ENCODE data around the gene GNAT2.

GNAT2 gene

DNA sequence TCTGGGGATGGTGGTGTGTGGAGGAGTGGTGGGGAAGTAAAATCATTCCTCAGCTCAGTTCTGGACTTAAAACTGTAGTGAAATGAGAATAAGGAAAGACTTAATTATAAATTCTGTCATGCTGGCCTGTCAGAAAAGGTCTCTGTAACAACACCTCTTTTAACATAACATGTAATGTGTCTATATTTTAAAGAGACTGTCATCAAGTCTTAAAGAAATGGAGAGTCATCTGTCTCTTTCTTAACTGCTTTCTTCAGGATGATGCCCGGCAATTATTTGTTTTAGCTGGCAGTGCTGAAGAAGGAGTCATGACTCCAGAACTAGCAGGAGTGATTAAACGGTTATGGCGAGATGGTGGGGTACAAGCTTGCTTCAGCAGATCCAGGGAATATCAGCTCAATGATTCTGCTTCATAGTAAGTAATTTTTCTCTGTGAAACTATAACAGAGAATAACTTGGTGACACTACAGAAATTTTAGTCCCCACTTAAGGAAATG is 40.4 kb downstream of the GNAT2 start:
- Mint-ChIP-seq H3K9me3 (no peaks in the 10 kb centered on the region), H3K4me3 (no peak overlapping the region), H3K4me1 (ENCODE audit: low read depth) (no peaks in the 10 kb centered on the region), H3K27me3 (no peaks in the 10 kb centered on the region), H3K27ac (no peak overlapping the region), H3K36me3 (ENCODE audit: low read depth) (peaks cover 42% of the 10 kb centered on the region)

DNA sequence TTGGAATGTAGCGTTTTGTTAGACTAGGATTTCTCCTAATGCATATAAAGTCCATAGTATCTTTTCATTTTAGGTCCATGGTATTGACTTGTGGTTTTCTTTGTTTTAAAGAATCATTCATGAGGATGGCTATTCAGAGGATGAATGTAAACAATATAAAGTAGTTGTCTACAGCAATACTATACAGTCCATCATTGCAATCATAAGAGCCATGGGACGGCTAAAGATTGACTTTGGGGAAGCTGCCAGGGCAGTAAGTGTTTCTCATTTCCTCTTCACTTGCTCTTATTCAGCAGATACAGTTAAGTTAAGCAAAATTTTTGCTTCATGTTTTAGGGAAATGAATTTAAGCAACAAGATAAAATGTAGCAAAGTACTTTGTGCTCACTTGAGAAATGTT is 45.6 kb downstream of the GNAT2 start:
- H3K9me3 Mint-ChIP-seq = no peaks in the 10 kb centered on the region
- H3K27me3 Mint-ChIP-seq = no peaks in the 10 kb centered on the region
- H3K36me3 Mint-ChIP-seq (ENCODE audit: low read depth) = peaks cover 14% of the 10 kb centered on the region
- H3K4me3 Mint-ChIP-seq = no peak overlapping the region
- H3K4me1 Mint-ChIP-seq (ENCODE audit: low read depth) = peaks cover 14% of the 10 kb centered on the region
- H3K27ac Mint-ChIP-seq = no peak overlapping the region

DNA sequence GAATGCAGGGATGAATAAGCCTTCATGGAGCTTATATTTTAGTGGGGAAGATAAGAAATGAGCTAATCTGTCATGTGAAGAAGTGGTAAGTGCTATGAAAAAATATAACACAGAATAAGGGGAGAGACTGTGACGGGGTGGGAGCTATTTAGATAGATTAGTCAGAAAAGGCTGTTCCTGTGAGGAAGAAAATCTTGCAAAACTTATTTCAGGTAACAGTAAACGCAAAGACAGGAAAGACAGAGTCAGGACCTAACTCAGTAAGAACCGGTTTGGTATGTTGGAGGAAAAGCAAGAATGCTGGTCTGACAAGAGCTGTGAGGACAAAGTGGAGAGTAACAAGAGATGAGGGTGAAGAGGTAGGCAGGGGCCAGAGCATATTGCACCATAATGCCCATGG is 49.0 kb downstream of the GNAT2 start:
- Mint-ChIP-seq H3K36me3 (ENCODE audit: low read depth) (peaks cover 4% of the 10 kb centered on the region), H3K4me3 (no peak overlapping the region), H3K4me1 (ENCODE audit: low read depth) (peaks cover 21% of the 10 kb centered on the region), H3K9me3 (no peaks in the 10 kb centered on the region), H3K27ac (no peak overlapping the region), H3K27me3 (no peaks in the 10 kb centered on the region)

DNA sequence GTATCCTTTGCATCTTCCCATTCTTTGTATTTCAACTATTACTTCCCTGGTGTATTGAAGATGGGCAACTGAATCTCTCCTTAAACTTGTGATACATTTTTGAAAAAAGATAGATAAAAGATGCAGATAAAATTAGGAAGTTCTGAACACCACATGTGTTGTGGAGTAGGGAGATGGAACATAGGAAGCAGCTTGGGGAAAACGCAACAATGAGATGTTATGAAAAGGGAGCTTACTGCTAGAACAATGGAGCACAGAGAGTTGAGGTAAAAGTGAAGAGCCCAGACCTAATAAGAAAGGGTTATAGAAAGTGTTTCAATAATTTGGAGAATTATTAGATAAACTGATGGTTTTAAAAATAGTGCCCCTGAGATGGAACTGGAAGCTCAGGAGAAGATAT is 50.1 kb downstream of the GNAT2 start:
- Mint-ChIP-seq H3K27ac (no peak overlapping the region), H3K4me1 (ENCODE audit: low read depth) (peaks cover 27% of the 10 kb centered on the region), H3K27me3 (no peaks in the 10 kb centered on the region), H3K4me3 (no peak overlapping the region), H3K9me3 (no peaks in the 10 kb centered on the region), H3K36me3 (ENCODE audit: low read depth) (no peaks in the 10 kb centered on the region)

DNA sequence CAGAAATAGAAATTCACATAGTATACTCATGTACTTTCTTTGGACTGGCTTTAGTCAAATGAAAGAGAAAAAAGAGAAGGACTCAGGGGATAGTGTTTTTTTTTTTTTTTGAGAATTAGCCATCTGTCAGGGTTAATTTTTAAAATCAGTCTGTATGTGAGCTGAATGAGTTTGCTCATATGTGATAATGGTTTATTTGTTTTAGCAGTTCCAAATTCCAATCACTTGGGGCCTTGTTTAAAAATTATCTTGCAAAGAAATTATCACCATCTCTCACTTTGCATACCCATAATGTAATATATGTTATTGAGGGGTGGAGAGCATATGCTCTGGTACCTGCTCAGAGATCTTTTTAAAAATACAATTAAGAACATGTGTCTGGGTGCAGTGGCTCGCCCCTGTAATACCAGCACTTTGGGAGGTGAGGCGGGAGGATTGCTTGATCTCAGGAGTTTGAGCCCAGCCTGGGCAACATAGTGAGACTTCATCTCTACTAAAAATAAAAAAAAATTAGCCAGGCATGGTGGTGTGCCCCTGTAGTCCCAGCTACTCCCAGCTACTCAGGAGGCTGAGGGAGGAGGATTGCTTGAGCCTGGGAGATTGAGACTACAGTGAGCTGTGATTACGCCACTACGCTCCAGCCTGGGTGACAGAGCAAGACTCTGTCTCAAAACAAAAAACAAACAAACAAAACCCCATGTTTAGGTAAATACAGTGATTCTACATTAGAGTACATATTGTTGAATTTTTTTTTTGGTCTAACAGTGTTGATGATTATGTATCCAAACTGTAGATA is 51.3 kb downstream of the GNAT2 start:
- Mint-ChIP-seq H3K4me3 (no peak overlapping the region), H3K27ac (no peak overlapping the region), H3K36me3 (ENCODE audit: low read depth) (no peaks in the 10 kb centered on the region), H3K4me1 (ENCODE audit: low read depth) (peaks cover 33% of the 10 kb centered on the region), H3K9me3 (no peaks in the 10 kb centered on the region), H3K27me3 (no peaks in the 10 kb centered on the region)

DNA sequence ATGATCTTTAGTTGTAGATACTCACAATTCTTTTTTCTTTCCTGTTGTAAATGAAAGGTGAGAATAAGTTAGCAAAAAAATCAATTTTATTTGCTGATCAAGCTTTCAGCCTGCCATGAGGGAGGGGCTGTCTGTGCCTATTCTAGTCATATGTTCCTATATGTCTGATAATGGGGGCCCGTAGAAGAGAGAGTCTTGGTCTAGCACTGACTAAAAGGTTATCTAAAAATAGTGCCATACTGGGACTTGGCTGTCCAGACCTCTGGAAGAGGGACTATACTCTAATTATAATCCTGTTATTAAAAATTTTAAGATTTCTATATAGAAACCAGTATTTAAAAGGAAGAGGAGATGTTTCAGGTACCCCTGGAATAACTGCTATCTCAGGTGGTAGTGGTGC is 52.4 kb downstream of the GNAT2 start:
- Mint-ChIP-seq H3K27ac (no peak overlapping the region), H3K36me3 (ENCODE audit: low read depth) (no peaks in the 10 kb centered on the region), H3K9me3 (no peaks in the 10 kb centered on the region), H3K4me3 (no peak overlapping the region), H3K27me3 (no peaks in the 10 kb centered on the region), H3K4me1 (ENCODE audit: low read depth) (peaks cover 29% of the 10 kb centered on the region)

DNA sequence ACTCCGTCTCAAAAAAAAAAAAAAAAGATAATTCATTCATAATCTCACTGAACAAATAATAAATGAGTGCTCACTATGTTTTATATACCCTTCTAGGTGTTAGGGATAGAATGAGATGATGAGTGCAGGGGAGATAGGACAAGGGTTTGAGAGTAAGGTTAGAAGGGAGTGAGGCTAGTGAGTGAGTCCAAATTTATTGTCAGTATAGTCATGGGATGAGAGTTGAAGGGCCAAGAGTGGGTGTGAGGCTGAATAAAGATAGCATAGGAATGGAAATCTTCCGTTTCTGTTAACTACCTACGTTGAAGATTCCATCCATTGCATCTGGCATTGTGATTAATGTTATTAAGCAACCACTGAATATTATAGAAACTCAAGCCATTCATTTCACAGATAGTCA is 54.2 kb downstream of the GNAT2 start:
- Mint-ChIP-seq H3K36me3 (ENCODE audit: low read depth) (no peaks in the 10 kb centered on the region), H3K9me3 (no peaks in the 10 kb centered on the region), H3K27ac (no peak overlapping the region), H3K27me3 (no peaks in the 10 kb centered on the region), H3K4me1 (ENCODE audit: low read depth) (peaks cover 43% of the 10 kb centered on the region), H3K4me3 (no peak overlapping the region)

DNA sequence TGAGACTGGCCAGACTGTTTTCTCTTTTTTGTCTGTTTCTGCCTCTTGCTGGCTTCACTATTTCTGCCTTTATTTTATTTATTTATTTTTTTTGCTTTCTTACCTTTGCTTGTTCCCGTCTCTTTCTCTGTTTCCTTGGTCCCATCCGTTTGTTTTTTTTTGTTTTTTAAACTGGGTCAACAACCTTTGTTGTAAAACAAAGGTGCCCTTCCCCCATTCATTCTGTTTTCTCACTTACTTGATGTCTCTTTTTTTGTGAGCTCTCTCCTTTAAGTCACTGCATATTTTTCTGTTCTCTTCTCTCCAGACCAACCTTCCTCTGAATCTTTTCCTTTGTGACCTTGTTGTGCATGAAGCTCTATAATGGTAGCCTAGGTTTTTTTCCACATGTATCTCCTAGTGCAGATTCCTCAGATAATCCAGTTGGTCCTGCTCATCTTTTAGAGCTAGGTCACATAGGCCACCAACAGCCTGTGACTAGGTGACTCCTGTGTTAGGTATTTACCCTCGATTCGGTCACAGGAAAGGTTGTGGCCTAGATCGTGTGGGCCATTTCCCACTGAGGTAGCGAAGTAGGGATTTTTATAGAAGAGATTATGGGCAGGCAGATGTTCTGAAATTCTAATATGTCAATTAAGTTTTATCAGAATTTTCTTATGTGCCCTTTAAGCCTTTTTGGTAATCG is 55.1 kb downstream of the GNAT2 start:
- Mint-ChIP-seq H3K9me3 (no peaks in the 10 kb centered on the region), H3K4me1 (ENCODE audit: low read depth) (peaks cover 52% of the 10 kb centered on the region), H3K27me3 (no peaks in the 10 kb centered on the region), H3K36me3 (ENCODE audit: low read depth) (no peaks in the 10 kb centered on the region), H3K27ac (no peak overlapping the region), H3K4me3 (no peak overlapping the region)

DNA sequence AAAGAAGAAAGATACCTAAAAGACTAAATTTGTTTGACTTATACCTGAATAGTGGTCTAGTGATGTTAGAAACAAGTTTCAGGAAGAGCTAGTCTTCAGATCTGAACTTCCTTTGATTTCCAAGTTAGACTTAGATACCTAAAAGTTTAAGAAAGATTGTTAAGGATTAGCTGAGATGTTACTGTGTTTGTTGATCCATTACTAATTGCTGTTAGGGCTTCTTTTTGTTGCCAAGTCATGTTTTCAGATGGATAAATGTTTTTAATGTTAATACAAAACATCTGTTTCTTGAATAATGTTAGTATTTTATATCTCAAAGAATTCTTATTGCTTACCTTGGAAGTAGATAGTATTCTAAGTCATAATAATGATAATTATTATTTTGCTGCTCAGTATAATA is 59.4 kb downstream of the GNAT2 start:
- no peaks in the 10 kb centered on the region for H3K27me3 Mint-ChIP-seq
- no peaks in the 10 kb centered on the region for H3K9me3 Mint-ChIP-seq
- H3K4me1 Mint-ChIP-seq (ENCODE audit: low read depth) = peaks cover 78% of the 10 kb centered on the region
- H3K4me3 Mint-ChIP-seq = no peak overlapping the region
- peaks cover 7% of the 10 kb centered on the region for H3K36me3 Mint-ChIP-seq (ENCODE audit: low read depth)
- no peak overlapping the region for H3K27ac Mint-ChIP-seq

DNA sequence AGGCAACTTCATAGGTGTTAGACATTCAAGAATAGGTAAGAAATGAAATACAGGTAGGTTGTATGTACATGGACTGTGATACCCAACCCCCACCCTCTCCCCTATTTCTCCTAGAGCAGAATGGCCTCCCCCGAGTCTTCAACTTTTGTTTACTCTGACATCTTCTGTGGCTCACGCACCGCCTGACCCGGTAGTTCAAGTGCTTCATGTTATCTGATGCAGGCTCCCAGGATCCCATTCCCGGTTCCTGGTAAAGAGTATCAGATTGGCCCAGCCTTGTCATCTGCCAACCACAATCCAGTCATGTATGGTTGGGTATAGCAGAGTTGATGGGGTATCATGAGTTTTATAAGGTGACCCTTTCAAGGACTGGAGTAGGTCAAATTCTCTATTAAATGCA is 61.9 kb downstream of the GNAT2 start:
- Mint-ChIP-seq H3K36me3 (ENCODE audit: low read depth) (peaks cover 17% of the 10 kb centered on the region), H3K27me3 (no peaks in the 10 kb centered on the region), H3K4me3 (no peak overlapping the region), H3K9me3 (no peaks in the 10 kb centered on the region), H3K4me1 (ENCODE audit: low read depth) (peaks cover 85% of the 10 kb centered on the region), H3K27ac (no peak overlapping the region)

DNA sequence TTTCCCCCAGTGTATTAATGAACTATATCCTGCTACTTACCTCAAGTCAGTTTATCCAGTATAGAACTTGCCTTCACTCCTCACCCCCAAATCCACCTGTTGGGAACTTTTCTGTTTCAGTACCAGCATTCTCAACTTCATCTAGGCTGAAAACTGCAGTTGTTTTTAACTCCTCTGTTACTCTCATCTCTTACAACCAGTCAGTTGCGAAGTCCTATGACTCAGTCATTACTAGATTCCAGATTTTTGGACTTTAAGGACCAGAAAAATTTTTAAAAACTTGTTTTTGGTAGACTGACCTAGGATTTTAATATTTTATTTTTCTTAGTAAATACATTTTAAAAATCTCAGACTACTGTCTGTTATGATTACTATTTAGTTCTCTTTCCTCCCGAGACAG is 62.9 kb downstream of the GNAT2 start:
- no peak overlapping the region for H3K4me3 Mint-ChIP-seq
- H3K27ac Mint-ChIP-seq = no peak overlapping the region
- peaks cover 17% of the 10 kb centered on the region for H3K36me3 Mint-ChIP-seq (ENCODE audit: low read depth)
- no peaks in the 10 kb centered on the region for H3K27me3 Mint-ChIP-seq
- H3K4me1 Mint-ChIP-seq (ENCODE audit: low read depth) = peaks cover 84% of the 10 kb centered on the region
- no peaks in the 10 kb centered on the region for H3K9me3 Mint-ChIP-seq
